Activated B cell treated with CpG ODN at 0.5 μM for 24 hours (primary cell): ENCODE results near the gene EDRF1. TPM values are rescaled to one million over a fixed set of nuclear protein-coding genes. Genes with fewer than 3 reads are reported as not detected.

Experiments used
- ATAC-seq: fragments of 200-7000 bp; cut with Tn5 transposase; one replicate; pipeline ENCODE4 v1.10.0; 2021; ENCODE audit warnings: low read depth, mild to moderate bottlenecking, moderate library complexity
- CTCF ChIA-PET: fragments of 350-600 bp; sonication (Branson Sonifier 250); formaldehyde crosslinking; loops from one replicate; lab custom pipeline; 2021; ENCODE audit warnings: antibody characterized with exemption; lab: Charles Lee
- POLR2A ChIA-PET: fragments of 350-600 bp; sonication (Branson Sonifier 250); formaldehyde crosslinking; loops from one replicate; lab custom pipeline; 2021; ENCODE audit warnings: antibody characterized with exemption; lab: Charles Lee
- DNase-seq: peaks from one replicate; pipeline ENCODE4 v3.0.0; 2022
- H3K27ac Mint-ChIP-seq: one replicate; pipeline ENCODE4 v1.8.0; 2020; ENCODE audit warnings: mixed read lengths
- H3K27me3 Mint-ChIP-seq: one replicate; pipeline ENCODE4 v1.8.0; 2021; ENCODE audit warnings: mixed read lengths
- H3K36me3 Mint-ChIP-seq: one replicate; pipeline ENCODE4 v1.8.0; 2021; ENCODE audit warnings: low read depth, mixed read lengths
- H3K4me1 Mint-ChIP-seq: one replicate; pipeline ENCODE4 v1.8.0; 2021; ENCODE audit warnings: mixed read lengths
- H3K4me3 Mint-ChIP-seq: one replicate; pipeline ENCODE4 v1.8.0; 2020; ENCODE audit warnings: mild to moderate bottlenecking, mixed read lengths
- H3K9me3 Mint-ChIP-seq: one replicate; pipeline ENCODE4 v1.8.0; 2020; ENCODE audit warnings: mixed read lengths
- CTCF ChIP-seq: fragments of 200-600 bp; IDR thresholded peaks from one replicate; pipeline ENCODE4 v1.8.0; 2022; ENCODE audit warnings: antibody characterized with exemption, mild to moderate bottlenecking
- intact Hi-C: fragments of 100-400 bp; cut with micrococcal nuclease; formaldehyde crosslinking; loops from one replicate; pipeline ENCODE4 v1.15.1; 2024
- total RNA-seq: library from RNA; stranded (reverse); gene quantifications from 2 replicates; pipeline ENCODE4 v1.2.3, GENCODE V29; 2022

Gene EDRF1
- total RNA-seq, 1 donor from 2014 or later, result 52.7 TPM

GRCh38 chr10:125722811-125723210 lies 3.3 kb downstream of the EDRF1 start:
- no peak overlapping the region for H3K4me3 Mint-ChIP-seq

GRCh38 chr10:125726914-125727313 lies 7.4 kb downstream of the EDRF1 start:
- intact Hi-C loops, result loop anchor here (10.0 kb wide), 1 partner anchor 1262 kb away; the partner anchor contains the start of gene LHPP
- Mint-ChIP-seq H3K27ac (no peak overlapping the region), H3K36me3 (peaks cover 86% of the 10 kb centered on the region), H3K27me3 (no peaks in the 10 kb centered on the region), H3K4me3 (no peak overlapping the region), H3K9me3 (no peaks in the 10 kb centered on the region), H3K4me1 (peaks cover 2% of the 10 kb centered on the region)
- POLR2A ChIA-PET, result no interaction called here
- ATAC-seq (no peak), DNase-seq (no peak)
- TF ChIP-seq CTCF, result no peak
- CTCF ChIA-PET, result no interaction called here

More at GRCh38 chr10:125722811-125723210, 3.3 kb downstream of the EDRF1 start:
- ATAC-seq, result no peak
- no peak overlapping the region for H3K27ac Mint-ChIP-seq
- DNase-seq, result no peak
- peaks cover 29% of the 10 kb centered on the region for H3K4me1 Mint-ChIP-seq
- CTCF ChIA-PET, result no interaction called here
- H3K9me3 Mint-ChIP-seq, result no peaks in the 10 kb centered on the region
- H3K27me3 Mint-ChIP-seq, result no peaks in the 10 kb centered on the region
- POLR2A ChIA-PET, result no interaction called here
- peaks cover 63% of the 10 kb centered on the region for H3K36me3 Mint-ChIP-seq
- intact Hi-C loops, result loop anchor here (10.0 kb wide), 1 partner anchor 1258 kb away; the partner anchor contains the start of gene LHPP
- TF ChIP-seq CTCF, result no peak

- CTCF ChIA-PET, result no interaction called here
- H3K27me3 Mint-ChIP-seq, result no peaks in the 10 kb centered on the region
- DNase-seq (no peak), ATAC-seq (no peak)
- no peaks in the 10 kb centered on the region for H3K9me3 Mint-ChIP-seq
- peaks cover 86% of the 10 kb centered on the region for H3K36me3 Mint-ChIP-seq
- intact Hi-C loops, result loop anchor here (10.0 kb wide), 1 partner anchor 1263 kb away; the partner anchor contains the start of gene LHPP
- H3K4me3 Mint-ChIP-seq, result no peak overlapping the region
- no peak overlapping the region for H3K27ac Mint-ChIP-seq
- no peak for TF ChIP-seq CTCF
- H3K4me1 Mint-ChIP-seq, result peaks cover 2% of the 10 kb centered on the region
- POLR2A ChIA-PET, result no interaction called here
These were observed 7.9 kb downstream of the EDRF1 start for GRCh38 chr10:125727436-125727835.

- CTCF ChIA-PET, result no interaction called here
- no peak overlapping the region for H3K27ac Mint-ChIP-seq
- no peak overlapping the region for H3K4me3 Mint-ChIP-seq
- no peaks in the 10 kb centered on the region for H3K9me3 Mint-ChIP-seq
- ATAC-seq (no peak), DNase-seq (no peak)
- POLR2A ChIA-PET, result no interaction called here
- intact Hi-C loops, result no loop called here
- no peak for TF ChIP-seq CTCF
- no peaks in the 10 kb centered on the region for H3K27me3 Mint-ChIP-seq
- H3K4me1 Mint-ChIP-seq, result no peaks in the 10 kb centered on the region
- H3K36me3 Mint-ChIP-seq, result peaks cover 96% of the 10 kb centered on the region
These were observed 14.6 kb downstream of the EDRF1 start for GRCh38 chr10:125734148-125734547.

GRCh38 chr10:125734823-125735222 lies 15.3 kb downstream of the EDRF1 start:
- no peak overlapping the region for H3K4me3 Mint-ChIP-seq
- no peak overlapping the region for H3K27ac Mint-ChIP-seq
- TF ChIP-seq CTCF, result no peak
- intact Hi-C loops, result no loop called here
- no peaks in the 10 kb centered on the region for H3K4me1 Mint-ChIP-seq
- H3K9me3 Mint-ChIP-seq, result no peaks in the 10 kb centered on the region
- ChIA-PET CTCF (no interaction called here), POLR2A (no interaction called here)
- DNase-seq (no peak), ATAC-seq (no peak)
- no peaks in the 10 kb centered on the region for H3K27me3 Mint-ChIP-seq
- peaks cover 96% of the 10 kb centered on the region for H3K36me3 Mint-ChIP-seq
